Erythroblast (primary cell): Measurements from ENCODE around the gene NTM.

Experiments used
- DNase-seq, 2 experiments: peaks; one replicate each; lab custom pipeline; 2025; lab: John Stamatoyannopoulos, UW
- GATA1 ChIP-seq: IDR thresholded peaks from 2 replicates; pipeline ENCODE4 v1.6.1; 2011; ENCODE audit warnings: low read depth, mild to moderate bottlenecking, control low read depth, low read length, moderate library complexity
- POLR2A ChIP-seq: IDR thresholded peaks from 2 replicates; pipeline ENCODE4 v1.6.1; 2011; ENCODE audit warnings: mild to moderate bottlenecking, low read length

NTM gene

DNA sequence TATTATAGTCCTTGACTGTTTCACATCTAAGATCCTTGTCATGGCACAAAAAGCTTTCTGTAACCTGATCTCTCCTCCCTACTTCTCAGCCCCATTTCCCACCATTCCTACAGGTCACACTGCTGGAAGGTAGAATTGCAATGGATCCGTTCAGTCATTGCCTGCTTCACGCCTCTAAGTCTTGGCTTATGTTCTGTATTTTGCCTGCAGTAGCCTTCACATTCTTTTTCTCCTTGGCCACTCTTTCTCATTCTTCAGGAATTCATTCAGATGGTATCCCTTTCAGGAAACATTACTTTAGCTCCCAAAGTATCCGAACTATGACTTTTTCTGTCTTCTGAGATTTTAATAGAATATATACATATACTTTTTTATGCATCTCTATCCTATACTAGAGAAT, 731.5 kb downstream of the NTM start:
- no peak for DNase-seq

DNA sequence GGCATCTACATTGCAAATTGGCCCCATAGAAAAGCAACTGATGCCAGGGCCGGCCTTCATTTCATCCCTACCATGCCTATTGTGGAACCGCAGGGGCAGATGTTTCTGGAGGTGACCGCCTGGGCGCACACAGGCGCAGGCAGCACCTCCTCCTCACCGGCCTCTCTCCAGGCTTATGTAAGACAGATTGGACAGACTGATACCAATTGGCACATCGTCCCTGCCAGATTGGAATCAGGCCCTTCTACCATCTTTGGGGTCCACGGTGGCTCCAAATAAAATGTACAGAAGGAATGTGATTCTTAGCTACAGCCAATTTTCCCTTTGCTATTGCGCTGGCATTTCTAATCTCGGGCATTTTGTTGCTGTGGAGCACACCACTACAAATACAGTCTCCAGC, 732.6 kb downstream of the NTM start:
- TF ChIP-seq GATA1 (no peak), POLR2A (no peak)
- no peak for DNase-seq

More for the DNA sequence above, 731.5 kb downstream of the NTM start:
- TF ChIP-seq POLR2A, result no peak
- TF ChIP-seq GATA1, result no peak

DNA sequence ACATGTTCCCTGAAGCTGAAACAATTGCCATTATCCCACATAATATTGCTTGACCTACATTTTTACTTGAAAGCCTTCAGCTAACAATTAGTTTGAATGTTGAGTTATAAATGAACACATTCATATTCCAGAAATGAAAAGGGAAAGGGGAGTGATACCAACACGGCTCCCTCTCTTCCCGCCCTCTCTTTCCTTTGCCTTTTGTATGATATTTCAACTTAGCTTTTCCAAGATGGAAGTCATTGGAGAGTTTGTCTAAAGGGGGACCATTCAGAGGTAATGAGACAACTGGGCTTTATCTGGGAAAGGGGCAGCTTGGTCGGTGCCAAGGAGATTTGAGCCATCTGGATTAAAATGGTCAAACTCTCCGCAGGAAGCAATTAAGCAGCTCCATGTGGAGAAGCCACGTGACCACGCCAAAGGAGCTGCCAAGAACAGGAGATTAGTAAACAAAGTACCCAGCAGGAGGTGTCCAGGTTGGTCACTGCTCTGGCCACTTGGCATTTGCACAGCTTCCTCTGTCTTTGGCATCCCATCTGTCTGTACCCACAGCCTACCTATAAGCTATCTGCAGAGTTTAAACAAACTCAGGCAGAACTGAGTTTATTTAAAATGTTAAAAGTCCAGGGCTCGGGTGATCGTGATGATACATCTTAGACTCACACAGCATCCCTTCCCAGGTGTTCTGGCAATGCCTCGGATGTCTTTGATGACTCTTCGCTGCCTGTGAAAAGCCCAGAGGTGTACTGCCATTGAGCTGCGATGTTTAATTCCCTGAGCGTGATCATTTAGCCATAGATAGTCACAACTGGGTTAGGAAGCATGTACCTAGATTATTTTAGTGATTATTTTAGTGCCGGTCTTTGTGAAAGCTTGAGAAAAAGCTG, 735.9 kb downstream of the NTM start:
- no peak for DNase-seq
- TF ChIP-seq GATA1 (no peak), POLR2A (no peak)

DNA sequence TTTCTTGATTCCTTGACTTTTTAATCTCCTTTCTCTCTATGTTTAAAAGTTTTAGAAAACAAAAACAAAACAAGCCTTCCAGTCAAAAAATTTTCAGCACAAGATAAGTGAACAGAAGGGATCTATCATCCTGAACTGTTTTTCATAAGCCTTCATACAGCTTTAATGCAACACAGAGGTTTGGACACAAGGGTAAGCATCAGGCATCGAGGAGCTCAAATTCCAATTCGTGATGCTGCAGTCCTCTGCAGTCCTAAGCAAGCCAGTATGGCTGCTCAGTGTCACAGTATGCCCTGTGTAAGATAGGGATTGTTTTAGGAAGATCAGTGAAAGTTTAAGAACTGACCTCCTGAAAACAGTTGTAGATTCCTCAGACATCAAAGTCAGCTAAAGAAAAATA, 740.9 kb downstream of the NTM start:
- TF ChIP-seq GATA1 (no peak), POLR2A (no peak)
- no peak for DNase-seq

DNA sequence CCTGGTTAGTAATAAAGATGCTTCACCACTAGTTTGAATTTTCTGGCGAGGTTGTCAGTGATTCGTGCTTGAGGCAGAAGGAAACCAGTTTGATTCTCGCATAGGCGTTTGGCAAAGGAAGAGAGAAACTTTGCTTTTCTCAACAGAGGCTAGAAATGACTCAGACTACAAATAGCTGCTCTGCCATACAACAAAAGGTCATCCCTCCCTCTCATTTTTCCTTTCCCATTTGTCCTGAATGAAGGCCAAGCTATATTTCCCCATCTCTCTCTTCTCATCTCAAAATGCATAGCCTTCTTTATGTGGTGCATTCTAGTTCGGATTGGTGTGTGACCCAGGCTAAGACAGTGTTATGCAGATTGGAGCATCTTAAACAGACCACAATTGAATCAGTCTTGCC, 741.4 kb downstream of the NTM start:
- DNase-seq, result no peak
- TF ChIP-seq POLR2A, result no peak
- no peak for TF ChIP-seq GATA1

DNA sequence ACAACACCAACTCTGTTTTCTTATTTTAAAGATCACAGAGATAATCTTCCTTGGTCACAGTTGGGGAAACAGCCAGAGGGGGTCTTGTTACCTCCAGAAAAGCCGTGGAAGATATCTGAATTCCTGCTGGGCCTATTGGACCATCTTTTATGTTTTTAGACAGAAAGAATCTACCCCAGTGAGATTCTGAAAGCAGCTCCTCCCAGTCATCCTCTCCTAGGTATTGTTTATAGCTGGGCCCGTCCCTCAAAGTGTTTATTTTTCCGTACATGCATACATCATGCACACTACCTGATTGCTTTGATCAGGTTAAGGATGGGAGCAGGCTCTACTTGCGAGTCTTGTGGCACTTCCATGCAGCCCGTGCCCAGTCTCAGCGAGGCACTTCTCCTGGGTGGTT, 742.4 kb downstream of the NTM start:
- TF ChIP-seq POLR2A, result no peak
- no peak for TF ChIP-seq GATA1
- DNase-seq, result no peak

DNA sequence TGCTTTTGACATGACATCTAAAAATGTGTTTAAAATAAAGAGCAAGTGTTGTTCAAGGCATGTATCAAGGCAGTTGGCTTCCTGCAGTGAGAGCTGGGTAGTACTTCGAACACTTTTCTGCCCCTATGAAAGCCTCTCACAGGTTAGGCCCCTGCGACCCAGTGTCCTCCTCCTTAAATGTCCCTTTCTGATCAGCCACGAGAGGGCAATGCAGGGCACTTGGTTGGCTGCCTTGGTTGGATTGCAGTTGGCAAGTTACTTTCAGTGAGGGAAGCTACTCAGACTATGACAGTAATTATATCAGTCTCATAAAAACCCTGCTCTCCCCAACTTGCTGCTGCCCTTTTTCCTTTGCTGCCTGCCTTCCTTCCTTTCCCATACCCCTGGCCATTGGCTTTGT, 743.8 kb downstream of the NTM start:
- TF ChIP-seq GATA1, result no peak
- no peak for TF ChIP-seq POLR2A
- peak; percentile 15 to 30 for DNase-seq

DNA sequence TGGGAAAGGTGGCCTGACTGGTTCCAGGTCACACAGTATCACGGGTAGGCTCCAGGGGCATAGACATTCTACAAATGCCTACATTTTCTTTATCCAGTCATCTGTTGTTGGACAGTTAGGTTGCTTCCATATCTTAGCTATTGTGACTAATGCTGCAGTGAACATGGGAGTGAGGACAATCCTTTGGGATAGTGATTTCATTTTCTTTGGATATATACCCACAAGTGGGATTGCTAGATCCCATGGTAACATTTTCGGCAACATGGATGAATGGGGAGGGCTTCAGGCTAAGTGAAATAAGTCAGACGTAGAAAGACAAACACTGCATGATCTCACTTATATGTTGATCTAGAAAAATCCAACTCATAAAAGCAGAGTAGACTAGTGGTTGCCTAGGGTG, 744.3 kb downstream of the NTM start:
- TF ChIP-seq GATA1 (no peak), POLR2A (no peak)
- DNase-seq, result no peak

DNA sequence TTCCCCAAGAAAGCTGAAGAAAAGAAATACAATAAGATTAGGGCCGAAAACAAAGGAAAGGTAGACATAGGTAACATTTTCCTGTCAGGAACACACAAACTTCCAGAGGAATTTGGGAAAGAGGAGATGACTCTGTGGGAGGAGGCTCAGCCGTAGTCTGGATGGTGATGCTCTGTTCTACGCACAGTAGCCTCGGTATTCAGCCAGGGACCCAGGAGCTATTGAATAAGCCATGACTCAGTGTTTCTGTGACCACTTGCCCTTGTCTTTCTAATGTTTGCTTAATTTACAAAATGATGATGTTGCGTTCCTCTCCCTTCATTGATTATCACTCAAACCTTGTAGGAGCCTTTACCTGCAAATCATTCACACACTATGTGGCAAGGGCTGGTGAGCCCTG, 745.0 kb downstream of the NTM start:
- no peak for TF ChIP-seq POLR2A
- no peak for DNase-seq

DNA sequence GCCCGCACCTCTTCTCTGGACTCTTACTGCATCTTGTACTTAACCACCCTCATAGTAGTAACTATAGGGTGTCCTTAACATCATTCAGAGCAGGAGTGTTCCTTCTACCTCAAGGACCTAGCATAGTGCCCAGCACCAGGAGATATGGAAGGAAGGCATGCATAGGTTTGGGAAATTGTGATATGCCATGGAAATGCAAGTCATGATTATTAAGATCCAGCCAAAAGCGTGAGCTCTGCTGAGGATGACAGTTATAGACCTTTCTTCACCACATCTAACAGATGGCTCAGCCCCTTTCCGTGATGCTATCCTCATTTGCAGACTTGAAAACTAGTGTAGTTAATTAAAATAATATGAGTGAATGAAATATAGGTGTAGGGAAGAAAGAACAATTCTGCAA, 746.1 kb downstream of the NTM start:
- DNase-seq, result no peak
- TF ChIP-seq GATA1 (no peak), POLR2A (no peak)

DNA sequence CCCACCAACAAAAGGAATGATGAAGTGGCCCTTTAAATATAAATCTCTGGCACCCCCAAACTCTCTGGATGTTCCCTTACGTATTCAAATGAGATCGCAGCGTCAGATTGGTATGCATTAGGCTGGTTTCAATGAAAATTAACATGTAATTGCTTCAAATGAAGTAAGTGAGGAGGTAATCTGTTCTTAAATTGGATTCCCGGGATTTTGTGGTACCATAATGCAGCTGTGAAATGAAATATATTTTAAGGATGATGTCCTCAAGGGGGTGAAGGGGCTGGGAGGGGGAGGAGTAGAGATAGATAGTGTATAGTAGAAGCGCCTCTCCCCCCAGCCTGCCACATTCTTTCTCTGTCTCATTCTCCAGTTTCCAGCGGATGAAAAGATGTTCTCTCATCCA, 748.2 kb downstream of the NTM start:
- TF ChIP-seq GATA1, result no peak
- no peak for TF ChIP-seq POLR2A
- DNase-seq, result no peak

DNA sequence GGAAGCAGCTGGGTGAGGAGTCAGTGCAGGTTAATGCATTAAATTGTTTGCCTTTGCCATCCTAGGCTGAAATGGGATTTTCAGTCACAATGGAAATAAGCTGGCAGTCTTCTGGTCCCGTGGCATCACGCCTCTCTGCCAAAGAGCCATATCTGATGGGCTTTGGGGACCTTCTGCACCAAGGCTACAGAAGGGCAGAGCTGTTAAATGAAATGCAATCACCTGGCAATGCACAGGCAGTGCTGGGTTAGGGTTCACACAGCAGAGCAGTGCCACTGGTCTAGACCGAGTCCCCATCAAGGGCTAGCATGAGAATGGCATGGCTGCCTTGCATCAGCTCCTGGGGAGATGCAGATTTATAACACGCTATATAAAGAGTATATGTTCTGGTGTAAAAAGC, 749.2 kb downstream of the NTM start:
- TF ChIP-seq GATA1 (no peak), POLR2A (no peak)
- DNase-seq, result no peak

DNA sequence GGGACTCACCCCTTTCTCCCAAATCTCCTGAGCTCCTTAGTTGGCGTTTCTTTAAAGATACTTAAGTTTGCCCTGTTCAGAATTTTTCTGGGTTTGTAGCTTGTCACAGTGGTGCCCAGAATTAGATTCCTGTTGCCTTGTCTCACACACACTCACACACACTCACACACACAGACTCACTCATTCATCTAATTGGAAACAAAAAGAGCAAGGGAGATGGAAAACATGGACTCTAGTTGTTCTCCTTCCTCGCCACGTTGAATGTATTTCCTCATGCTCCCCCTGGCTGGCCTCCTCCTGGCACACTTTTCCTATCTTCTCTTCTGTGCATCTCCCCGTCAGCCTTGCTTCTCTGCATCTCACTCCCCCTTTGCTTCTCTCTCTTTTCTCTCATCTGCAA, 752.3 kb downstream of the NTM start:
- no peak for DNase-seq

DNA sequence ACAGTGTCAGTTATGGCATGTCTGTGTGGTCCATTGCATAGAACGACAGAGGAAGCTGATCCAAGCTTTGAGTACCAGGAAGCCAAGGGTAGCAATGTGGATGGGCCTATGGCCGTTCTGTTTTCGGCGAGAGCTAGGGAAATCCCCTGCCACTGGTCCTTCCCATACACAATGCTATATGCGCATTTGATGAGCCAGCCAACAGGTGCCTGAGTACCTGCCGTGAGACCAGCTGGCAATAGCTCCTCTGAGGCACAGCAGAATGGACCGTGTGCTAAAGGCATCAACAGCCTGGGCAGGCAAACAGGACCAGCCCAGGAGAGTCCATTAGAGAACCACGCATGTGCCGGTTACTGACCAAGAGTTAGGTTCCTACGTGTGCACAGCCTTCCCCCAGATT, 753.0 kb downstream of the NTM start:
- TF ChIP-seq POLR2A (no peak), GATA1 (no peak)
- DNase-seq, result no peak

More for the DNA sequence above, 752.3 kb downstream of the NTM start:
- TF ChIP-seq POLR2A (no peak), GATA1 (no peak)
